Adrenal gland (tissue), 5 donors: ENCODE measurements around the gene PSORS1C1.

Experiments
- CTCF ChIP-seq, 6 experiments: fragments of 450-650 bp in 4 of 6; fragments of 200-600 bp in 2 of 6; sonication (generic) in 1 of 6; IDR thresholded peaks; 1 replicate in 5 of 6; 2 replicates in 1 of 6; pipeline versions ENCODE4 v1.5.1 to v1.8.0; 2016 to 2021; ENCODE audit warnings: antibody characterized with exemption in 6 of 6, mild to moderate bottlenecking in 2 of 6, moderate library complexity in 1 of 6
- POLR2A ChIP-seq, 2 donors: fragments of 450-650 bp; IDR thresholded peaks; one replicate each; pipeline ENCODE4 v1.6.1; 2017; ENCODE audit warnings: antibody characterized with exemption in 2 of 2, mild to moderate bottlenecking in 2 of 2, moderate library complexity in 1 of 2
- donor health status: DM: no; HTN: no; CAD: no.

GRCh38 chr6:31116661-31117385 lies 2.2 kb downstream of the PSORS1C1 start:
- TF ChIP-seq POLR2A (IDR thresholded peaks at IDR 0.05) (no peak), CTCF (IDR thresholded peaks at IDR 0.05) (no peak)
